ENCODE measurements around the gene SATB1.

Gene SATB1

GRCh38 chr3:18405141-18405540 lies 20.0 kb downstream of the SATB1 start:
- Histone ChIP-seq H3K9me2 (replicated peaks; ENCODE audit: insufficient read depth, low read length) (no peaks in the 10 kb centered on the region), H3K4me1 (ENCODE audit: low read length) (no peaks in the 10 kb centered on the region), H3K79me2 (ENCODE audit: low read length) (no peaks in the 10 kb centered on the region), H3K9me3 (replicated peaks; ENCODE audit: insufficient read depth, low read length) (no peaks in the 10 kb centered on the region; the same call in 1 of the 2 replicates), H3K9ac (ENCODE audit: low read length) (no peak overlapping the region), H2AFZ (ENCODE audit: low read length) (no peak overlapping the region), H3K4me2 (ENCODE audit: low read depth, low read length) (no peak overlapping the region), H3K4me3 (ENCODE audit: low read length) (no peak overlapping the region), H3F3A (ENCODE audit: insufficient read depth, low read length) (no peaks in the 10 kb centered on the region), H3K27ac (ENCODE audit: low read length) (no peak overlapping the region), H3K27me3 (replicated peaks; ENCODE audit: insufficient read depth, low read length) (no peaks in the 10 kb centered on the region), H3K36me3 (replicated peaks; ENCODE audit: insufficient read depth, low read length) (no peaks in the 10 kb centered on the region), H4K20me1 (ENCODE audit: insufficient read depth, low read length) (no peaks in the 10 kb centered on the region)
- DNase-seq = no peak
- TF ChIP-seq CTCF (IDR thresholded peaks at IDR 0.05; ENCODE audit: low read length) (no peak), EZH2phosphoT487 (IDR thresholded peaks at IDR 0.05; ENCODE audit: low read length) (no peak), EZH2 (optimal IDR thresholded peaks at IDR 0.05; ENCODE audit: low read depth, low read length) (no peak)

GRCh38 chr3:18403061-18403460 lies 22.1 kb downstream of the SATB1 start:
- no peak overlapping the region for H3K4me2 ChIP-seq (ENCODE audit: low read depth, low read length)
- H3K9me2 ChIP-seq (replicated peaks; ENCODE audit: insufficient read depth, low read length) = no peaks in the 10 kb centered on the region
- TF ChIP-seq EZH2phosphoT487 (IDR thresholded peaks at IDR 0.05; ENCODE audit: low read length) (no peak), CTCF (IDR thresholded peaks at IDR 0.05; ENCODE audit: low read length) (no peak), EZH2 (optimal IDR thresholded peaks at IDR 0.05; ENCODE audit: low read depth, low read length) (no peak)
- H2AFZ ChIP-seq (ENCODE audit: low read length) = no peak overlapping the region
- H3K4me1 ChIP-seq (ENCODE audit: low read length) = no peaks in the 10 kb centered on the region
- no peaks in the 10 kb centered on the region for H3K27me3 ChIP-seq (replicated peaks; ENCODE audit: insufficient read depth, low read length)
- H3K4me3 ChIP-seq (ENCODE audit: low read length) = no peak overlapping the region
- no peak overlapping the region for H3K27ac ChIP-seq (ENCODE audit: low read length)
- no peak for DNase-seq
- H3F3A ChIP-seq (ENCODE audit: insufficient read depth, low read length) = no peaks in the 10 kb centered on the region
- no peaks in the 10 kb centered on the region for H4K20me1 ChIP-seq (ENCODE audit: insufficient read depth, low read length)
- H3K79me2 ChIP-seq (ENCODE audit: low read length) = no peaks in the 10 kb centered on the region
- H3K36me3 ChIP-seq (replicated peaks; ENCODE audit: insufficient read depth, low read length) = no peaks in the 10 kb centered on the region
- H3K9ac ChIP-seq (ENCODE audit: low read length) = no peak overlapping the region
- no peaks in the 10 kb centered on the region for H3K9me3 ChIP-seq (replicated peaks; ENCODE audit: insufficient read depth, low read length)

GRCh38 chr3:18402239-18402799 lies 22.8 kb downstream of the SATB1 start:
- Histone ChIP-seq H4K20me1 (ENCODE audit: insufficient read depth, low read length) (no peaks in the 10 kb centered on the region), H3K4me1 (ENCODE audit: low read length) (no peaks in the 10 kb centered on the region)
- TF ChIP-seq EZH2 (optimal IDR thresholded peaks at IDR 0.05; ENCODE audit: low read depth, low read length) = no peak
- TF ChIP-seq EZH2phosphoT487 (IDR thresholded peaks at IDR 0.05; ENCODE audit: low read length) = no peak
- no peak for TF ChIP-seq CTCF (IDR thresholded peaks at IDR 0.05; ENCODE audit: low read length)

More at GRCh38 chr3:18402239-18402799, 22.8 kb downstream of the SATB1 start:
- Histone ChIP-seq H3K79me2 (ENCODE audit: low read length) (no peaks in the 10 kb centered on the region), H3K9me3 (replicated peaks; ENCODE audit: insufficient read depth, low read length) (no peaks in the 10 kb centered on the region), H3K9ac (ENCODE audit: low read length) (no peak overlapping the region), H3K27ac (ENCODE audit: low read length) (no peak overlapping the region), H3K27me3 (replicated peaks; ENCODE audit: insufficient read depth, low read length) (no peaks in the 10 kb centered on the region), H3K4me3 (ENCODE audit: low read length) (no peak overlapping the region), H3K9me2 (replicated peaks; ENCODE audit: insufficient read depth, low read length) (no peaks in the 10 kb centered on the region), H3F3A (ENCODE audit: insufficient read depth, low read length) (no peaks in the 10 kb centered on the region), H2AFZ (ENCODE audit: low read length) (no peak overlapping the region), H3K4me2 (ENCODE audit: low read depth, low read length) (no peak overlapping the region), H3K36me3 (replicated peaks; ENCODE audit: insufficient read depth, low read length) (no peaks in the 10 kb centered on the region)
- DNase-seq = no peak
